HEK293 (cell line): ENCODE data around the gene PDSS2.

ENCODE experiments used
- CTCF ChIA-PET: fragments of 350-600 bp; formaldehyde crosslinking; extraction: SDS; loops from one replicate; lab custom pipeline; 2021; ENCODE audit warnings: antibody characterized with exemption; lab: Yijun Ruan, JAX
- POLR2A ChIA-PET: fragments of 300-600 bp; formaldehyde crosslinking; extraction: SDS; loops from one replicate; lab custom pipeline; 2020; ENCODE audit warnings: antibody characterized with exemption, inconsistent platforms; lab: Yijun Ruan, JAX
- H3K27ac ChIP-seq: fragments of 200-500 bp; sonication (Bioruptor generic); 2 replicates; pipeline ENCODE4 v1.5.1; 2014; ENCODE audit warnings: low read depth, low read length, control low read depth, inconsistent platforms; ENCODE audit errors: extremely low read depth
- H3K36me3 ChIP-seq, 2 experiments: fragments of 200-500 bp in 1 of 2; sonication (Bioruptor generic) in 1 of 2; 1 replicate in 1 of 2; 2 replicates in 1 of 2; pipeline ENCODE4 v1.5.1; 2014 to 2017; ENCODE audit warnings: inconsistent platforms in 2 of 2, low read length in 2 of 2; ENCODE audit not compliant: control insufficient read depth in 2 of 2, insufficient read depth in 1 of 2
- H3K4me1 ChIP-seq: fragments of 200-500 bp; sonication (Bioruptor generic); 2 replicates; pipeline ENCODE4 v1.5.1; 2014; ENCODE audit warnings: mild to moderate bottlenecking, low read length, inconsistent platforms; ENCODE audit not compliant: control insufficient read depth, insufficient read depth
- H3K4me3 ChIP-seq: 2 replicates; pipeline ENCODE4 v1.5.1; 2011; ENCODE audit warnings: low read depth, mild to moderate bottlenecking, control low read depth, low read length, moderate library complexity
- H3K9me3 ChIP-seq: fragments of 200-500 bp; sonication (Bioruptor generic); 2 replicates; pipeline ENCODE4 v1.5.1; 2014; ENCODE audit warnings: low read depth, low read length, inconsistent platforms; ENCODE audit not compliant: control insufficient read depth, insufficient read depth
- BCL11B ChIP-seq: fragments of 450-650 bp; formaldehyde crosslinking; IDR thresholded peaks from 2 replicates; pipeline ENCODE4 v1.5.1; 2016; ENCODE audit warnings: low read depth, missing biosample characterization, missing genetic modification characterization
- EGR2 ChIP-seq: fragments of 450-650 bp; formaldehyde crosslinking; IDR thresholded peaks from 2 replicates; pipeline ENCODE4 v1.5.1; 2016; ENCODE audit warnings: low read depth, missing biosample characterization, missing genetic modification characterization
- MZF1 ChIP-seq: fragments of 450-650 bp; formaldehyde crosslinking; IDR thresholded peaks from 2 replicates; pipeline ENCODE4 v1.5.1; 2017; ENCODE audit warnings: missing biosample characterization, missing genetic modification characterization, borderline replicate concordance
- OSR2 ChIP-seq: fragments of 450-650 bp; formaldehyde crosslinking; IDR thresholded peaks from 2 replicates; pipeline ENCODE4 v1.5.1; 2016; ENCODE audit warnings: missing biosample characterization, missing genetic modification characterization
- OVOL3 ChIP-seq: fragments of 450-650 bp; formaldehyde crosslinking; IDR thresholded peaks from 2 replicates; pipeline ENCODE4 v1.5.1; 2016; ENCODE audit warnings: missing biosample characterization, missing genetic modification characterization
- RBAK ChIP-seq: fragments of 450-650 bp; formaldehyde crosslinking; IDR thresholded peaks from 2 replicates; pipeline ENCODE4 v1.5.1; 2016; ENCODE audit warnings: missing biosample characterization, missing genetic modification characterization
- SETDB1 ChIP-seq: IDR thresholded peaks from one replicate; pipeline ENCODE4 v1.6.1; 2017; ENCODE audit warnings: mild to moderate bottlenecking, low read length, moderate library complexity, mixed read lengths; ENCODE audit not compliant: insufficient read length
- ZBTB1 ChIP-seq: fragments of 450-650 bp; formaldehyde crosslinking; IDR thresholded peaks from 2 replicates; pipeline ENCODE4 v1.5.1; 2016; ENCODE audit warnings: missing biosample characterization, missing genetic modification characterization
- ZFHX2 ChIP-seq: fragments of 450-650 bp; formaldehyde crosslinking; conservative IDR thresholded peaks from 2 replicates; pipeline ENCODE4 v1.5.1; 2016; ENCODE audit warnings: missing biosample characterization, missing genetic modification characterization
- ZFP3 ChIP-seq: fragments of 450-650 bp; formaldehyde crosslinking; IDR thresholded peaks from 2 replicates; pipeline ENCODE4 v1.5.1; 2016; ENCODE audit warnings: low read depth, missing biosample characterization, missing genetic modification characterization
- ZNF174 ChIP-seq: fragments of 450-650 bp; formaldehyde crosslinking; IDR thresholded peaks from 2 replicates; pipeline ENCODE4 v1.5.0; 2017; ENCODE audit warnings: missing biosample characterization, mild to moderate bottlenecking, missing genetic modification characterization
- ZNF202 ChIP-seq: fragments of 450-650 bp; formaldehyde crosslinking; IDR thresholded peaks from 2 replicates; pipeline ENCODE4 v1.5.1; 2016; ENCODE audit warnings: missing biosample characterization, missing genetic modification characterization, borderline replicate concordance
- ZNF221 ChIP-seq: fragments of 450-650 bp; formaldehyde crosslinking; IDR thresholded peaks from 2 replicates; pipeline ENCODE4 v1.5.1; 2017; ENCODE audit warnings: missing biosample characterization, missing genetic modification characterization, borderline replicate concordance
- ZNF223 ChIP-seq: fragments of 450-650 bp; formaldehyde crosslinking; IDR thresholded peaks from 2 replicates; pipeline ENCODE4 v1.5.1; 2016; ENCODE audit warnings: missing biosample characterization, missing genetic modification characterization
- ZNF248 ChIP-seq: fragments of 450-650 bp; formaldehyde crosslinking; IDR thresholded peaks from 2 replicates; pipeline ENCODE4 v1.5.1; 2017; ENCODE audit warnings: missing biosample characterization, missing genetic modification characterization
- ZNF302 ChIP-seq: fragments of 450-650 bp; formaldehyde crosslinking; IDR thresholded peaks from 2 replicates; pipeline ENCODE4 v1.5.1; 2016; ENCODE audit warnings: missing biosample characterization, missing genetic modification characterization, low read depth
- ZNF350 ChIP-seq: fragments of 450-650 bp; formaldehyde crosslinking; IDR thresholded peaks from 2 replicates; pipeline ENCODE4 v1.5.0; 2017; ENCODE audit warnings: missing biosample characterization, mild to moderate bottlenecking, missing genetic modification characterization
- ZNF416 ChIP-seq: fragments of 450-650 bp; formaldehyde crosslinking; IDR thresholded peaks from 2 replicates; pipeline ENCODE4 v1.5.1; 2016; ENCODE audit warnings: missing biosample characterization, missing genetic modification characterization
- ZNF433 ChIP-seq: fragments of 450-650 bp; formaldehyde crosslinking; IDR thresholded peaks from 2 replicates; pipeline ENCODE4 v1.5.1; 2016; ENCODE audit warnings: missing biosample characterization, missing genetic modification characterization, low read depth
- ZNF514 ChIP-seq: fragments of 450-650 bp; formaldehyde crosslinking; IDR thresholded peaks from 2 replicates; pipeline ENCODE4 v1.5.1; 2016; ENCODE audit warnings: missing biosample characterization, missing genetic modification characterization
- ZNF544 ChIP-seq: fragments of 450-650 bp; formaldehyde crosslinking; IDR thresholded peaks from 2 replicates; pipeline ENCODE4 v1.5.0; 2017; ENCODE audit warnings: missing biosample characterization, missing genetic modification characterization
- ZNF548 ChIP-seq: fragments of 450-650 bp; formaldehyde crosslinking; IDR thresholded peaks from 2 replicates; pipeline ENCODE4 v1.5.1; 2016; ENCODE audit warnings: missing biosample characterization, missing genetic modification characterization
- ZNF560 ChIP-seq: fragments of 450-650 bp; formaldehyde crosslinking; IDR thresholded peaks from 2 replicates; pipeline ENCODE4 v1.5.1; 2017; ENCODE audit warnings: missing biosample characterization, missing genetic modification characterization, borderline replicate concordance
- ZNF654 ChIP-seq: fragments of 450-650 bp; formaldehyde crosslinking; IDR thresholded peaks from 2 replicates; pipeline ENCODE4 v1.5.1; 2016; ENCODE audit warnings: low read depth, missing biosample characterization, missing genetic modification characterization
- ZNF701 ChIP-seq: fragments of 450-650 bp; formaldehyde crosslinking; IDR thresholded peaks from 2 replicates; pipeline ENCODE4 v1.5.1; 2016; ENCODE audit warnings: missing biosample characterization, missing genetic modification characterization
- ZNF791 ChIP-seq: fragments of 450-650 bp; formaldehyde crosslinking; IDR thresholded peaks from 2 replicates; pipeline ENCODE4 v1.5.1; 2016; ENCODE audit warnings: missing biosample characterization, missing genetic modification characterization
- ZNF792 ChIP-seq: fragments of 450-650 bp; formaldehyde crosslinking; IDR thresholded peaks from 2 replicates; pipeline ENCODE4 v1.5.1; 2016; ENCODE audit warnings: missing biosample characterization, missing genetic modification characterization
- ZNF837 ChIP-seq: fragments of 450-650 bp; formaldehyde crosslinking; IDR thresholded peaks from 2 replicates; pipeline ENCODE4 v1.5.1; 2016; ENCODE audit warnings: missing biosample characterization, missing genetic modification characterization
- ZSCAN16 ChIP-seq: fragments of 450-650 bp; formaldehyde crosslinking; IDR thresholded peaks from 2 replicates; pipeline ENCODE4 v1.5.1; 2016; ENCODE audit warnings: missing biosample characterization, missing genetic modification characterization
- TF ChIP-seq, protein P1 (sequence below): fragments of 450-650 bp; formaldehyde crosslinking; IDR thresholded peaks from 2 replicates; pipeline ENCODE4 v1.5.1; 2016; ENCODE audit warnings: missing biosample characterization, missing genetic modification characterization
- TF ChIP-seq, protein P2 (sequence below): fragments of 450-650 bp; formaldehyde crosslinking; IDR thresholded peaks from 2 replicates; pipeline ENCODE4 v1.5.1; 2016; ENCODE audit warnings: missing biosample characterization, missing genetic modification characterization

The PDSS2 gene

DNA sequence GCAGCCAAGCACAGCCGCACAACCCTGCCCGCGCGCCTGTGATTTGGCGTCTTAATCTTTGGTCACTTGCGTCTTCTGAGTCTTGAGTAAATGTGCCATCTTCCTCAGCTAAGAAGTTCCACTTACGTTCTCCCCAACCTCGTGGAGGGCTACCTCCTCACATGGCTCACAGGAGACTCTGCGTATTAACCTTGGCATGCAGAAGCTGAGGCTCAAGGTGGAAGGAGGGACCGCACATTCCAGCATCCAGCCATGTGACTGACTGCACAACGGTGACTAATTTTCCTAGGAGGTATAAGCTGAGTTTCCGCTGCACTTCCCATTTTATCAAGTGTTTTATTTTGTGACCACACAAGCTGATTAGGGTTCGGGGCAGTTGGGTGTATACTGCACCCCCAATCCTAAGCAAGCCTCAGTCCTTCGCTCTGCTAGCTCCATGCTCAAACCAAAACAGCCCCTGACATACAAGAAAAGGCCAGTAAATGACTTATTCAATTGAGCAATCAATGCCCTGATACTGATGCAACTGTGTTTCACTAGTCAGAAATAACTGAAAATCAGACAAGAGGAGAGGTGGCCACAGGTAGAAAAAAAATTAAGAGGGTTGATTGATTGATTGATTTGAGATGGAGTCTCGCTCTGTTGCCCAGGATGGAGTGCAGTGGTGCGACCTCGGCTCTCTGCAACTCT is 351.0 kb downstream of the PDSS2 start:
- ChIA-PET POLR2A (interaction anchor here (0.6 to 0.9 kb wide), 2 partner anchors 11 to 114 kb away, joined by 5 to 6 read pairs; no protein-coding TSS in a partner anchor), CTCF (interaction anchor here (0.6 kb wide), 1 partner anchor 569 kb away, joined by 3 read pairs; no protein-coding TSS in a partner anchor)

DNA sequence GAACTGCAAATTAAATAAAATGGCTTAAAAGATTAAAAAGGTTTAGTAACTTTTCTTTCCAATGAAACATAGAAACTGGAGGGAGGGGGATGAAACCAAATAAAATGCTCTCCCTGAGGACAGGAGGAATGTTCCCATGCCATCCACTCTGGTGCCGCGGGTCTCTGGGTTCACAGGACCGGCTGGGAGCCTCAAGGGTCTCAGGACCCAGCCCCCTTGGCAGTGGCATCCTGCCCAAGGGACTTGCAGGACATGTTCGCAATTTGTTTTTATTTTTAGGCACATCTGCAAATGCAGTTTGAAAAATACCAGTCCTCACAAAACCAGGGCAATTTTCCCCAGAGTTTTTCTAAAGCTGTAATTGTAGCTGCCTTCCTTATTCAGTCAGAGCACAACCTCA is 351.6 kb downstream of the PDSS2 start:
- H3K9me3 ChIP-seq: no peaks in the 10 kb centered on the region
- POLR2A ChIA-PET: interaction anchor here (0.6 to 0.9 kb wide), 2 partner anchors 12 to 113 kb away, joined by 5 to 6 read pairs; no protein-coding TSS in a partner anchor

More for the DNA sequence above, 351.0 kb downstream of the PDSS2 start:
- H3K36me3 ChIP-seq: no peaks in the 10 kb centered on the region; a peak in 1 of 3 replicates
- no peak overlapping the region for H3K27ac ChIP-seq
- TF ChIP-seq ZNF837 (tag by site-specific recombination) (no peak), BCL11B (tag by site-specific recombination) (no peak), ZNF416 (no peak), ZNF791 (tag by site-specific recombination) (no peak), ZNF544 (no peak), OVOL3 (tag by site-specific recombination) (no peak), ZNF792 (tag by site-specific recombination) (no peak), ZNF701 (tag by site-specific recombination) (no peak), ZNF248 (tag by site-specific recombination) (no peak)
- H3K9me3 ChIP-seq: no peaks in the 10 kb centered on the region
- H3K4me1 ChIP-seq: no peaks in the 10 kb centered on the region
- no peak overlapping the region for H3K4me3 ChIP-seq

DNA sequence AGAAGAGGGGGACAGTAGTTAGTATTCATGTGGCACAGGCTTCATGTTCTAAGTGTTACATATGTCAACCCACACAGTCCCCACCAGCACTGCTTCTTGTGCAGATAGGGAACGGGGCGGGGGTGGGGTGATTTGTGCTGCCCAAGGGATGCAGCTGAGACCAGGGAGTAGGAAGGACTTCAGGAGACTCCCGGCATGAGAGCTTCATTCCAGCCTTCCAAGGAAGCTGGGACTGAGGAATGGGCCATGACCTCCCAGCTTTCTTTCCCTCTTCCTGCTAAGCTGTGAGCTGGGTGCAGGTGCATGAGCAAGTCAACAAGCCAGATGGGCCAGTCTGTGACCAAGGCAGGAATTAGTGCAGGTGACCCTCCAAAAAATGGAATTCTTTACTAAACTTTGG is 353.2 kb downstream of the PDSS2 start:
- no peaks in the 10 kb centered on the region for H3K4me1 ChIP-seq
- H3K27ac ChIP-seq: no peak overlapping the region
- no peak overlapping the region for H3K4me3 ChIP-seq
- POLR2A ChIA-PET: no interaction called here
- H3K36me3 ChIP-seq: no peaks in the 10 kb centered on the region; a peak in 1 of 3 replicates
- no peak for TF ChIP-seq RBAK (tag by site-specific recombination)
- TF ChIP-seq SETDB1: no peak
- TF ChIP-seq ZFHX2 (tag by site-specific recombination): 0 out of 2 replicates have a peak, but pooled peaks have one; percentile 39
- no peak for TF ChIP-seq ZNF433
- TF ChIP-seq EGR2: peak; percentile 50
- CTCF ChIA-PET: interaction anchor here (0.7 to 1.6 kb wide), 2 partner anchors 10 to 160 kb away, joined by 3 to 6 read pairs; no protein-coding TSS in a partner anchor
- no peaks in the 10 kb centered on the region for H3K9me3 ChIP-seq

More for the DNA sequence above, 351.6 kb downstream of the PDSS2 start:
- H3K4me3 ChIP-seq: no peak overlapping the region
- H3K27ac ChIP-seq: no peak overlapping the region
- TF ChIP-seq ZSCAN16 (tag by site-specific recombination) (no peak), BCL11B (tag by site-specific recombination) (no peak), ZFP3 (tag by site-specific recombination) (no peak), ZNF221 (tag by site-specific recombination) (no peak), MZF1 (tag by site-specific recombination) (no peak), ZNF174 (tag by site-specific recombination) (no peak), ZNF350 (tag by site-specific recombination) (no peak), SETDB1 (no peak), ZNF654 (no peak), ZBTB1 (tag by site-specific recombination) (no peak), ZNF514 (tag by site-specific recombination) (no peak), ZNF202 (tag by site-specific recombination) (no peak), ZNF548 (tag by site-specific recombination) (no peak), ZNF302 (tag by site-specific recombination) (no peak), OSR2 (no peak), ZNF560 (tag by site-specific recombination) (no peak), ZNF223 (tag by site-specific recombination) (no peak)
- TF ChIP-seq, protein P1, sequence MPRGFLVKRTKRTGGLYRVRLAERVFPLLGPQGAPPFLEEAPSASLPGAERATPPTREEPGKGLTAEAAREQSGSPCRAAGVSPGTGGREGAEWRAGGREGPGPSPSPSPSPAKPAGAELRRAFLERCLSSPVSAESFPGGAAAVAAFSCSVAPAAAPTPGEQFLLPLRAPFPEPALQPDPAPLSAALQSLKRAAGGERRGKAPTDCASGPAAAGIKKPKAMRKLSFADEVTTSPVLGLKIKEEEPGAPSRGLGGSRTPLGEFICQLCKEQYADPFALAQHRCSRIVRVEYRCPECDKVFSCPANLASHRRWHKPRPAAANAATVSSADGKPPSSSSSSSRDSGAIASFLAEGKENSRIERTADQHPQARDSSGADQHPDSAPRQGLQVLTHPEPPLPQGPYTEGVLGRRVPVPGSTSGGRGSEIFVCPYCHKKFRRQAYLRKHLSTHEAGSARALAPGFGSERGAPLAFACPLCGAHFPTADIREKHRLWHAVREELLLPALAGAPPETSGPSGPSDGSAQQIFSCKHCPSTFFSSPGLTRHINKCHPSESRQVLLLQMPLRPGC: no peak
- TF ChIP-seq, protein P2, sequence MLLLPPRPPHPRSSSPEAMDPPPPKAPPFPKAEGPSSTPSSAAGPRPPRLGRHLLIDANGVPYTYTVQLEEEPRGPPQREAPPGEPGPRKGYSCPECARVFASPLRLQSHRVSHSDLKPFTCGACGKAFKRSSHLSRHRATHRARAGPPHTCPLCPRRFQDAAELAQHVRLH (tag by site-specific recombination): no peak
- no peaks in the 10 kb centered on the region; a peak in 1 of 3 replicates for H3K36me3 ChIP-seq
- CTCF ChIA-PET: interaction anchor here (0.6 kb wide), 1 partner anchor 569 kb away, joined by 3 read pairs; no protein-coding TSS in a partner anchor
- H3K4me1 ChIP-seq: no peaks in the 10 kb centered on the region
